Measurements from ENCODE around the gene RECQL. TPM values are rescaled to one million over a fixed set of nuclear protein-coding genes. Genes with fewer than 3 reads are reported as not detected.

The RECQL gene
- total RNA-seq, 4 donors from 2014 or later = 18.4 to 25.8 (median 21.7) TPM

DNA sequence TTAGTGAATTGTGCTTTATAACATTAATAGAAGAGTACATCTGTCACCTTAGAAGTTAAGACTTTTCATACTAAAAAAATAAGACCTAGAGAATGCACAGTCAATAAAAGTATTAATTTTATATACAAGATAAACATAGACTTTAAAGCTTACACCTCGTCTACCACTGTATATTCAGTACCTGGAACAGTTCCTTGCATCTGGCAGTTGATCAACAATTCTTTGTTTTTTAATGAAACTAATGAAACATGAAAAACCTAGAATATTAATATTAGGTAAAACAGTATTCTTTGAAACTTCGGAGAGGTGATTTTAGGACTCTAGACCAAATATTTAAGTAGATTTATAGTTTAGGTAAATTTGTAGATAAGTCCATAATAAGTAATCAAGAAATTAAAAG is 4.5 kb upstream of the RECQL start:
- DNase-seq (ENCODE audit: low spot score in 2 of 2) = no peak
- no peak overlapping the region for H3K27ac ChIP-seq
- WGBS = 13% methylated on average over 2 of the region's 2 CpGs
- peaks cover 33% of the 10 kb centered on the region for H3K4me1 ChIP-seq
- no peaks in the 10 kb centered on the region for H3K9me3 ChIP-seq
- TF ChIP-seq POLR2A (IDR thresholded peaks at IDR 0.05) (no peak), EP300 (IDR thresholded peaks at IDR 0.05) (no peak), POLR2AphosphoS5 (IDR thresholded peaks at IDR 0.05) (no peak)
- TF ChIP-seq, protein P1, sequence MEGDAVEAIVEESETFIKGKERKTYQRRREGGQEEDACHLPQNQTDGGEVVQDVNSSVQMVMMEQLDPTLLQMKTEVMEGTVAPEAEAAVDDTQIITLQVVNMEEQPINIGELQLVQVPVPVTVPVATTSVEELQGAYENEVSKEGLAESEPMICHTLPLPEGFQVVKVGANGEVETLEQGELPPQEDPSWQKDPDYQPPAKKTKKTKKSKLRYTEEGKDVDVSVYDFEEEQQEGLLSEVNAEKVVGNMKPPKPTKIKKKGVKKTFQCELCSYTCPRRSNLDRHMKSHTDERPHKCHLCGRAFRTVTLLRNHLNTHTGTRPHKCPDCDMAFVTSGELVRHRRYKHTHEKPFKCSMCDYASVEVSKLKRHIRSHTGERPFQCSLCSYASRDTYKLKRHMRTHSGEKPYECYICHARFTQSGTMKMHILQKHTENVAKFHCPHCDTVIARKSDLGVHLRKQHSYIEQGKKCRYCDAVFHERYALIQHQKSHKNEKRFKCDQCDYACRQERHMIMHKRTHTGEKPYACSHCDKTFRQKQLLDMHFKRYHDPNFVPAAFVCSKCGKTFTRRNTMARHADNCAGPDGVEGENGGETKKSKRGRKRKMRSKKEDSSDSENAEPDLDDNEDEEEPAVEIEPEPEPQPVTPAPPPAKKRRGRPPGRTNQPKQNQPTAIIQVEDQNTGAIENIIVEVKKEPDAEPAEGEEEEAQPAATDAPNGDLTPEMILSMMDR (IDR thresholded peaks at IDR 0.05) = no peak
- peaks cover 17% of the 10 kb centered on the region for H3K36me3 ChIP-seq
- H3K27me3 ChIP-seq = no peaks in the 10 kb centered on the region
- no peak overlapping the region for H3K4me3 ChIP-seq

DNA sequence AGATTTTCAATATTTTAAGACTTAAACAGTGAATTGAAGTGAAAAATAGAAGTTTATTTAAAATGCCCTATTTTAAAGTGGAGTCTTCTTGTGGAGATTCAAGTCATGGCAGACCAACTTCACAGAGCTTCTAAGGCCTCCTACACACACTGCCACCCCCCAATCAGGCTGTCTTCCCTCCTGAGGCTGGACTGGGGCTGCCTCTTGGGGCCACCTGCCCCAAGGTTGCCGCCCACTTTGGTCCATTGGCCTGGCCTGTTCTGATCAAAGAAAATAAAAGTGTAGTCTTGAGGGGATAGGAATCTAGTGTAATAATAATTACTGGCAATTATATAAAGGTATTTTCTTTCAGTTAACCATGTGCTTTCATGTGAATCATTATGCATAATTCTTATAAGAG is 1.4 kb upstream of the RECQL start:
- Histone ChIP-seq H3K27ac (no peak overlapping the region), H3K27me3 (no peaks in the 10 kb centered on the region), H3K9me3 (no peaks in the 10 kb centered on the region), H3K36me3 (peaks cover 8% of the 10 kb centered on the region), H3K4me3 (peak overlapping the region; percentile 90), H3K4me1 (peaks cover 50% of the 10 kb centered on the region)
- no peak for DNase-seq (ENCODE audit: low spot score in 2 of 2)
- no peak for TF ChIP-seq EP300 (IDR thresholded peaks at IDR 0.05)
- TF ChIP-seq, protein P1 (IDR thresholded peaks at IDR 0.05) = no peak
- TF ChIP-seq POLR2AphosphoS5 (IDR thresholded peaks at IDR 0.05) = no peak
- TF ChIP-seq POLR2A (IDR thresholded peaks at IDR 0.05) = no peak
- 75% methylated on average over 1 of the region's 1 CpG for WGBS

- Histone ChIP-seq H3K4me1 (peaks cover 50% of the 10 kb centered on the region), H3K9me3 (no peaks in the 10 kb centered on the region), H3K27me3 (no peaks in the 10 kb centered on the region), H3K4me3 (peak overlapping the region; percentile 90), H3K36me3 (peaks cover 14% of the 10 kb centered on the region), H3K27ac (peak overlapping the region; percentile 88)
- DNase-seq (ENCODE audit: low spot score in 2 of 2) = no peak
- WGBS = 0% methylated on average over 9 of the region's 14 CpGs
- no peak for TF ChIP-seq EP300 (IDR thresholded peaks at IDR 0.05)
- TF ChIP-seq, protein P1 (IDR thresholded peaks at IDR 0.05) = no peak
- no peak for TF ChIP-seq POLR2A (IDR thresholded peaks at IDR 0.05)
Measured at GRCh38 chr12:21502164-21502496, 695 bp upstream of the RECQL start.

- Histone ChIP-seq H3K27ac (peak overlapping the region; percentile 88), H3K4me3 (peak overlapping the region; percentile 90), H3K4me1 (peaks cover 46% of the 10 kb centered on the region), H3K9me3 (no peaks in the 10 kb centered on the region), H3K27me3 (no peaks in the 10 kb centered on the region), H3K36me3 (peaks cover 27% of the 10 kb centered on the region)
- no peak for DNase-seq (ENCODE audit: low spot score in 2 of 2)
- 8% methylated on average over 8 of the region's 8 CpGs for WGBS
- no peak for TF ChIP-seq EP300 (IDR thresholded peaks at IDR 0.05)
- TF ChIP-seq, protein P1 (IDR thresholded peaks at IDR 0.05) = no peak
- TF ChIP-seq POLR2A (IDR thresholded peaks at IDR 0.05) = no peak
- TF ChIP-seq POLR2AphosphoS5 (IDR thresholded peaks at IDR 0.05) = no peak
Measured at GRCh38 chr12:21500786-21501257, 613 bp downstream of the RECQL start.

- no peak for DNase-seq (ENCODE audit: low spot score in 2 of 2)
- TF ChIP-seq POLR2AphosphoS5 (IDR thresholded peaks at IDR 0.05) = no peak
- TF ChIP-seq, protein P1 (IDR thresholded peaks at IDR 0.05) = no peak
- H3K27me3 ChIP-seq = no peaks in the 10 kb centered on the region
- no peaks in the 10 kb centered on the region for H3K9me3 ChIP-seq
- peaks cover 38% of the 10 kb centered on the region for H3K4me1 ChIP-seq
- peaks cover 37% of the 10 kb centered on the region for H3K36me3 ChIP-seq
- H3K4me3 ChIP-seq = no peak overlapping the region
- H3K27ac ChIP-seq = no peak overlapping the region
- WGBS = 78% methylated on average over 2 of the region's 2 CpGs
Measured at GRCh38 chr12:21499765-21500164, 1.7 kb downstream of the RECQL start.

All from suprapubic skin (tissue), 4 donors.